Breast epithelium (tissue), 3 donors: ENCODE data around the gene BSN.

Experiments
- CTCF ChIP-seq, 3 donors: fragments of 450-650 bp; IDR thresholded peaks; one replicate each; pipeline ENCODE4 v1.5.1; 2016 to 2017; ENCODE audit warnings: antibody characterized with exemption in 3 of 3, mild to moderate bottlenecking in 3 of 3, moderate library complexity in 3 of 3
- POLR2AphosphoS5 ChIP-seq, 3 donors: sonication (generic); formaldehyde crosslinking; IDR thresholded peaks; one replicate each; pipeline ENCODE4 v1.6.1; 2017; ENCODE audit warnings: antibody characterized with exemption in 3 of 3

- no peak for TF ChIP-seq CTCF (IDR thresholded peaks at IDR 0.05)
- no peak for TF ChIP-seq POLR2AphosphoS5 (IDR thresholded peaks at IDR 0.05)
Observed at GRCh38 chr3:49649576-49649975, 95.3 kb downstream of the BSN start.
